Measurements from ENCODE around the gene CEACAM4.
"Not testable (repeated sequence)": the region's sequence is repeated elsewhere in the genome, so short reads cannot be mapped to it uniquely, and the experiment has no call there.

CEACAM4 gene

GRCh38 chr19:41626877-41627276 is at the start of gene CEACAM4:
Gene CEACAM4 (minus strand): TSS chr19:41627074. CDS start chr19:41626963, 111 bp downstream.
- H3K4me3 Mint-ChIP-seq = no peak within 1 kb of the TSS
- peaks cover 34% of the 10 kb centered on the region for H3K27me3 Mint-ChIP-seq
- H3K9me3 Mint-ChIP-seq = peaks cover 5% of the 10 kb centered on the region
- no peaks in the 10 kb centered on the region for H3K4me1 Mint-ChIP-seq (ENCODE audit: low read depth)
- no peak within 1 kb of the TSS for H3K27ac Mint-ChIP-seq
- no peaks in the 10 kb centered on the region for H3K36me3 Mint-ChIP-seq (ENCODE audit: low read depth)

DNA sequence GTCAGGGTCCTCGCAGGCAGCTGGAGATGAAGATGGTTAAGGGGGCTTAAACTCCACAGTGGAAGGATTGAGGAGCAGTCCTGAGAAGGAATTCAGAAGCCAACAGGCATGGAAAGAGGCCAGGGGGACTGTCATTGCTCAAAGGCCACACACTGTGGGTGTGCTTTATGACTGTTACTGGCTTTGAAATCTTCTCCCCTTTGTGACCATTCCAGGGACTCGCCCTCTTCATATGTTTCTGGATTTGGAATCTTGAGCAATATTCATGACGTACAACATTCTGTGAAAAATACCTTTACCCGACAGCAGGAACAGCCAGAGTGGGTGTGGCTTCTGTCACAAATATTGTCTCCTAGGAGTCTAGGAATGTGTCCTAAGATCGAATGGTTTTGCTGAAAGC is 44.6 kb upstream of the CEACAM4 start:
- H3K4me1 Mint-ChIP-seq (ENCODE audit: low read depth) = no peaks in the 10 kb centered on the region
- peaks cover 8% of the 10 kb centered on the region for H3K9me3 Mint-ChIP-seq
- H3K4me3 Mint-ChIP-seq = no peak overlapping the region
- H3K36me3 Mint-ChIP-seq (ENCODE audit: low read depth) = no peaks in the 10 kb centered on the region
- peaks cover 70% of the 10 kb centered on the region for H3K27me3 Mint-ChIP-seq
- no peak overlapping the region for H3K27ac Mint-ChIP-seq

- H3K27ac Mint-ChIP-seq = no peak overlapping the region
- H3K4me1 Mint-ChIP-seq (ENCODE audit: low read depth) = no peaks in the 10 kb centered on the region
- peaks cover 8% of the 10 kb centered on the region for H3K9me3 Mint-ChIP-seq
- H3K27me3 Mint-ChIP-seq = peaks cover 69% of the 10 kb centered on the region
- H3K4me3 Mint-ChIP-seq = no peak overlapping the region
- no peaks in the 10 kb centered on the region for H3K36me3 Mint-ChIP-seq (ENCODE audit: low read depth)
Measured at GRCh38 chr19:41670755-41671154, 43.9 kb upstream of the CEACAM4 start.

DNA sequence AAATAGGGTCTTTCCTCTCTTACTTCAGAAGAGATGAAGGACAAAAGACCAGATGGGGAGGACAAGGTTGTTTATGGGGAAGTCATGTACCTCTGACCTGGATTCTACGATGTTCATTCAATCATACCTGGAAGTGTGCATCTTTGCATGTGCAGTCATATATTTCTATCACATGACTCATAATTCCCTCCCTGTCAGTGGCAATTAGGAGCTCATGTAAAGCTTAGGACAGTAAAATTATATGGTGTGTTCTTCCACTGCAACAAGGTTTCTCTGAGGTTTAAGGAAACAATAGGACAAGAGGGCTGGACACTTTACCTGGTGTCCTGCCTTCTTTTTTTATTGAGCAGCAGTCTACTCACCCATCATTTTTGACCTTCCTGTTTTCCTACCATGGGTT is 41.4 kb upstream of the CEACAM4 start:
- H3K4me1 Mint-ChIP-seq (ENCODE audit: low read depth) = no peaks in the 10 kb centered on the region
- no peak overlapping the region for H3K4me3 Mint-ChIP-seq
- no peaks in the 10 kb centered on the region for H3K36me3 Mint-ChIP-seq (ENCODE audit: low read depth)
- no peak overlapping the region for H3K27ac Mint-ChIP-seq
- peaks cover 21% of the 10 kb centered on the region for H3K9me3 Mint-ChIP-seq
- H3K27me3 Mint-ChIP-seq = peaks cover 54% of the 10 kb centered on the region

GRCh38 chr19:41666075-41666474 is 39.2 kb upstream of the CEACAM4 start:
- H3K9me3 Mint-ChIP-seq = peaks cover 31% of the 10 kb centered on the region

DNA sequence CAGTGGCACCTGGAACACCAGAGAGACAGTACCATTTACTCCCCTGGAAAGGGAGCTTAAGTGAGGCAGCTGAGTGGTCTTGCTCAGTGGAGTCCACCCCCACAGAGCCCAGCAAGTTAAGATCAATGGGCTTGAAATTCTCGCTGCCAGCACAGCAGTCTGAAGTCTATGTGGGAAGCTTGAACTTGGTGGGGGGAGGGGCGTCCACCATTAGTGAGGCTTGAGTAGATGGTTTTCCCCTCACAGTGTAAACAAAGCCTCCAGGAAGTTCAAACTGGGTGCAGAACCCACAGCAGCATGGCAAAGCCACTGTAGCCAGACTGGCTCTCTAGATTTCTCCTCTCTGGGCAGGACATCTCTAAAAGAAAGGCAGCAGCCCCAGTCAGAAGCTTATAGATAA is 30.3 kb upstream of the CEACAM4 start:
- peaks cover 56% of the 10 kb centered on the region for H3K27me3 Mint-ChIP-seq
- H3K9me3 Mint-ChIP-seq = peaks cover 12% of the 10 kb centered on the region
- H3K27ac Mint-ChIP-seq = no peak overlapping the region
- peaks cover 4% of the 10 kb centered on the region for H3K36me3 Mint-ChIP-seq (ENCODE audit: low read depth)
- H3K4me1 Mint-ChIP-seq (ENCODE audit: low read depth) = peaks cover 7% of the 10 kb centered on the region
- H3K4me3 Mint-ChIP-seq = no peak overlapping the region

More at GRCh38 chr19:41666075-41666474, 39.2 kb upstream of the CEACAM4 start:
- H3K4me3 Mint-ChIP-seq = no peak overlapping the region
- no peaks in the 10 kb centered on the region for H3K4me1 Mint-ChIP-seq (ENCODE audit: low read depth)
- H3K27ac Mint-ChIP-seq = no peak overlapping the region
- peaks cover 50% of the 10 kb centered on the region for H3K27me3 Mint-ChIP-seq
- H3K36me3 Mint-ChIP-seq (ENCODE audit: low read depth) = no peaks in the 10 kb centered on the region

DNA sequence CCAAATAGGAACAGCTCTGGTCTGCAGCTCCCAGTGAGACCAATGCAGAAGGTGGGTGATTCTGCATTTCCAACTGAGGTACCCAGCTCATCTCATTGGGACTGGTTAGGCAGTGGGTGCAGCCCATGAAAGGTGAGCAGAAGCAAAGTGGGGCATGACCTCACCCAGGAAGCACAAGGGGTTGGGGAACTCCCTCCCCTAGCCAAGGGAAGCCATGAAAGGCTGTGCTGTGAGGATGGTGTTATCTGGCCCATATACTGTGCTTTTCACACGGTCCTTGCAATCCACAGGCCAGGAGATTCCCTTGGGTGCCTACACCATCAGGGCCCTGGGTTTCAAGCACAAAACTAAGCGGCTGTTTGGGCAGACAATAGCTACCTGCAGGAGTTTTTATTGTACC is 29.9 kb upstream of the CEACAM4 start:
- not testable (repeated sequence) for H3K4me3 Mint-ChIP-seq; H3K4me1 Mint-ChIP-seq (ENCODE audit: low read depth); H3K36me3 Mint-ChIP-seq (ENCODE audit: low read depth); H3K27ac Mint-ChIP-seq; H3K9me3 Mint-ChIP-seq
- peaks cover 55% of the 10 kb centered on the region for H3K27me3 Mint-ChIP-seq

GRCh38 chr19:41652250-41652649 is 25.4 kb upstream of the CEACAM4 start:
- Mint-ChIP-seq H3K27ac (no peak overlapping the region), H3K27me3 (peaks cover 47% of the 10 kb centered on the region), H3K36me3 (ENCODE audit: low read depth) (peaks cover 4% of the 10 kb centered on the region), H3K4me3 (no peak overlapping the region), H3K4me1 (ENCODE audit: low read depth) (peaks cover 7% of the 10 kb centered on the region), H3K9me3 (peaks cover 5% of the 10 kb centered on the region)

- Mint-ChIP-seq H3K36me3 (ENCODE audit: low read depth) (peaks cover 4% of the 10 kb centered on the region), H3K4me3 (no peak overlapping the region), H3K9me3 (no peaks in the 10 kb centered on the region), H3K27ac (no peak overlapping the region), H3K4me1 (ENCODE audit: low read depth) (no peaks in the 10 kb centered on the region), H3K27me3 (peaks cover 46% of the 10 kb centered on the region)
Measured at GRCh38 chr19:41649827-41650226, 23.0 kb upstream of the CEACAM4 start.

- Mint-ChIP-seq H3K27me3 (peaks cover 34% of the 10 kb centered on the region), H3K9me3 (no peaks in the 10 kb centered on the region), H3K27ac (no peak overlapping the region), H3K4me1 (ENCODE audit: low read depth) (no peaks in the 10 kb centered on the region), H3K4me3 (no peak overlapping the region), H3K36me3 (ENCODE audit: low read depth) (no peaks in the 10 kb centered on the region)
Measured at GRCh38 chr19:41646589-41647204, 19.8 kb upstream of the CEACAM4 start.

DNA sequence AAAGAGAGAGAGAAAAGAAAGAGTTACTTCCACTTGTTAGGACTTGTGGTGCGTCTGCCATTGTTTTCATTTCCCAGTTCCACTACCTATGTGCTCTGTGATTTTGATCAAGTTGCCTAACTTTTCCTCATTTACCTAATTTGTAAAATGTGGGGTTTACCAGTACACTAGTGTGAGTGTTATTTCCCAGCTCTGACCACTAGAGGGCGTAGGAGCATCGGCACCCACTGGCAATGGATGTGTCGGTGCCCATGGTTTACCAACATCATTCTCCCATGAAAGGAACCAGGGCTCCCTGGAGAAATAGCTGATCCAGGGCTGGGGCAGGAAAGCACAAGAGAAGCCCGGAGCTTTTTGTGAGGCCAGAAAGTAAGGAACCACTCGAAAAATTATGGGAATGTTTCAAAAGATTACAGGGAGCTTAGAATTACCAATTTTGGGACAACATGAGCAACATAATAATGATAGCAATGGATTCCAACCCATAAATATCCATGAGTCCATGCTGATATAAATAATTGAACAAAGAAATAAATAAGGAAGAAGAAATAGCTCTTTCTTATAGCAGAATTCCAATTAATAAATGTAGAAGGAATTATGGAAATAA is 15.1 kb upstream of the CEACAM4 start:
- Mint-ChIP-seq H3K9me3 (no peaks in the 10 kb centered on the region), H3K27ac (no peak overlapping the region), H3K36me3 (ENCODE audit: low read depth) (no peaks in the 10 kb centered on the region), H3K27me3 (peaks cover 14% of the 10 kb centered on the region), H3K4me3 (no peak overlapping the region), H3K4me1 (ENCODE audit: low read depth) (peaks cover 5% of the 10 kb centered on the region)

- Mint-ChIP-seq H3K9me3 (no peaks in the 10 kb centered on the region), H3K4me1 (ENCODE audit: low read depth) (peaks cover 5% of the 10 kb centered on the region), H3K4me3 (no peak overlapping the region), H3K27ac (no peak overlapping the region), H3K36me3 (ENCODE audit: low read depth) (no peaks in the 10 kb centered on the region), H3K27me3 (peaks cover 41% of the 10 kb centered on the region)
Measured at GRCh38 chr19:41638641-41639081, 11.8 kb upstream of the CEACAM4 start.

GRCh38 chr19:41637484-41637883 is 10.6 kb upstream of the CEACAM4 start:
- H3K9me3 Mint-ChIP-seq = no peaks in the 10 kb centered on the region
- no peak overlapping the region for H3K4me3 Mint-ChIP-seq
- H3K36me3 Mint-ChIP-seq (ENCODE audit: low read depth) = no peaks in the 10 kb centered on the region
- H3K4me1 Mint-ChIP-seq (ENCODE audit: low read depth) = peaks cover 5% of the 10 kb centered on the region
- peaks cover 42% of the 10 kb centered on the region for H3K27me3 Mint-ChIP-seq
- H3K27ac Mint-ChIP-seq = no peak overlapping the region

- no peak overlapping the region for H3K4me3 Mint-ChIP-seq
- H3K27ac Mint-ChIP-seq = no peak overlapping the region
- H3K9me3 Mint-ChIP-seq = peaks cover 5% of the 10 kb centered on the region
- no peaks in the 10 kb centered on the region for H3K36me3 Mint-ChIP-seq (ENCODE audit: low read depth)
- no peaks in the 10 kb centered on the region for H3K4me1 Mint-ChIP-seq (ENCODE audit: low read depth)
- peaks cover 30% of the 10 kb centered on the region for H3K27me3 Mint-ChIP-seq
Measured at GRCh38 chr19:41627966-41628675, 1.2 kb upstream of the CEACAM4 start.

- Mint-ChIP-seq H3K27me3 (peaks cover 30% of the 10 kb centered on the region), H3K4me3 (no peak overlapping the region), H3K36me3 (ENCODE audit: low read depth) (no peaks in the 10 kb centered on the region), H3K4me1 (ENCODE audit: low read depth) (no peaks in the 10 kb centered on the region), H3K27ac (no peak overlapping the region), H3K9me3 (peaks cover 2% of the 10 kb centered on the region)
Measured at GRCh38 chr19:41626278-41626677, 596 bp downstream of the CEACAM4 start.

Measured in stimulated activated naive CD8-positive, alpha-beta T cell treated with anti-CD3 and anti-CD28 coated beads, Interleukin-15, Interleukin-2, amounts not matched to agents 100 ng/mL and 50 ng/mL, for 24 hours (primary cell).